Neutrophil (primary cell): ENCODE measurements around the gene CCNL2.

Source experiments
- H3K27ac ChIP-seq: fragments of 200-600 bp; sonication (generic); 2 replicates; pipeline ENCODE4 v1.5.1; 2016; ENCODE audit warnings: mild to moderate bottlenecking, moderate library complexity
- H3K27me3 ChIP-seq: fragments of 200-600 bp; sonication (generic); 2 replicates; pipeline ENCODE4 v1.6.0; 2016; ENCODE audit warnings: mild to moderate bottlenecking
- H3K36me3 ChIP-seq: fragments of 200-600 bp; sonication (generic); 2 replicates; pipeline ENCODE4 v1.5.1; 2017
- H3K4me1 ChIP-seq, 2 experiments: fragments of 200-600 bp in 1 of 2; sonication (generic) in 1 of 2; 1 replicate in 1 of 2; 2 replicates in 1 of 2; pipeline versions ENCODE4 v1.5.1 to v1.6.1; 2013 to 2016; ENCODE audit warnings: low read depth in 1 of 2, low read length in 1 of 2, mild to moderate bottlenecking in 1 of 2, moderate library complexity in 1 of 2; ENCODE audit not compliant: control insufficient read depth in 1 of 2, insufficient read depth in 1 of 2
- H3K4me3 ChIP-seq, 2 experiments: fragments of 200-600 bp in 1 of 2; sonication (generic) in 1 of 2; 1 replicate in 1 of 2; 2 replicates in 1 of 2; pipeline ENCODE4 v1.5.1; 2013 to 2016; ENCODE audit warnings: low read depth in 1 of 2, low read length in 1 of 2, mild to moderate bottlenecking in 1 of 2, moderate library complexity in 1 of 2
- H3K9me3 ChIP-seq: fragments of 200-600 bp; sonication (generic); 2 replicates; pipeline ENCODE4 v1.5.1; 2016
- TF ChIP-seq, protein P1 (sequence below): fragments of 200-600 bp; sonication (generic); IDR thresholded peaks from 2 replicates; pipeline ENCODE4 v1.5.1; 2016; ENCODE audit warnings: antibody characterized with exemption

The CCNL2 gene

GRCh38 chr1:1422465-1423244, 23.5 kb upstream of the CCNL2 start:
- Histone ChIP-seq H3K27ac (no peak overlapping the region), H3K27me3 (peaks cover 94% of the 10 kb centered on the region)

DNA sequence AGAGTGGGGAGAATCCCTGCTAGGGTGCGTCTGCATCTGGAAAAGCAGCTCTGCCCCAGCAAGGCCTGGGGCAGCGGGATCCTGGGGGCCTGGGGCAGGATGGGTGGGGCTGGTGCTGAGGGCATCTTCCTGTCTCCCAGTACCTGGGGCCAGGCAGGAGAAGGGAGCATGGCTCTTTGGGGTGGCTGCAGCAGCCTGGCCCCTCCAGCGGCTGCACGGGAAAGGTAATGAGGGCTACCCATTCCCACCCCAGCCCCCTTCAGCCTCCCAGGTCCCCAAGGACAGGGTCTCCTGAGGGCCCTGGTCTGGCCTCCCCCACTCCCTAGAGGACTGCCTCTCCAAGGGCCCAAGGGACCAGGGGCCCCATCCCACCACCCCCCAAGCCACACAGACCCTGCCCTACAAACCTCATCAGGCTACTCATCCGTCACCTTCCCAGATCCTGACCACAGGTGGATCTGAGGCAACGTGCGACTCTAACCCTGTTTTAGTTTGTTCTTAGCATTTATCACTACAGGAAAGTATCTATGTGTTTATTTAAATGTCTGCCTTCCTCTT, 22.9 kb upstream of the CCNL2 start:
- TF ChIP-seq, protein P1, sequence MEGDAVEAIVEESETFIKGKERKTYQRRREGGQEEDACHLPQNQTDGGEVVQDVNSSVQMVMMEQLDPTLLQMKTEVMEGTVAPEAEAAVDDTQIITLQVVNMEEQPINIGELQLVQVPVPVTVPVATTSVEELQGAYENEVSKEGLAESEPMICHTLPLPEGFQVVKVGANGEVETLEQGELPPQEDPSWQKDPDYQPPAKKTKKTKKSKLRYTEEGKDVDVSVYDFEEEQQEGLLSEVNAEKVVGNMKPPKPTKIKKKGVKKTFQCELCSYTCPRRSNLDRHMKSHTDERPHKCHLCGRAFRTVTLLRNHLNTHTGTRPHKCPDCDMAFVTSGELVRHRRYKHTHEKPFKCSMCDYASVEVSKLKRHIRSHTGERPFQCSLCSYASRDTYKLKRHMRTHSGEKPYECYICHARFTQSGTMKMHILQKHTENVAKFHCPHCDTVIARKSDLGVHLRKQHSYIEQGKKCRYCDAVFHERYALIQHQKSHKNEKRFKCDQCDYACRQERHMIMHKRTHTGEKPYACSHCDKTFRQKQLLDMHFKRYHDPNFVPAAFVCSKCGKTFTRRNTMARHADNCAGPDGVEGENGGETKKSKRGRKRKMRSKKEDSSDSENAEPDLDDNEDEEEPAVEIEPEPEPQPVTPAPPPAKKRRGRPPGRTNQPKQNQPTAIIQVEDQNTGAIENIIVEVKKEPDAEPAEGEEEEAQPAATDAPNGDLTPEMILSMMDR, result no peak
- Histone ChIP-seq H3K27ac (no peak overlapping the region), H3K9me3 (no peaks in the 10 kb centered on the region), H3K27me3 (peaks cover 91% of the 10 kb centered on the region), H3K4me3 (no peak overlapping the region), H3K36me3 (no peaks in the 10 kb centered on the region), H3K4me1 (no peaks in the 10 kb centered on the region)

More at GRCh38 chr1:1422465-1423244, 23.5 kb upstream of the CCNL2 start:
- no peak overlapping the region for H3K4me3 ChIP-seq
- H3K9me3 ChIP-seq, result no peaks in the 10 kb centered on the region
- TF ChIP-seq, protein P1, result no peak
- H3K4me1 ChIP-seq, result no peaks in the 10 kb centered on the region
- H3K36me3 ChIP-seq, result no peaks in the 10 kb centered on the region

- no peaks in the 10 kb centered on the region for H3K9me3 ChIP-seq
- H3K4me3 ChIP-seq, result no peak within 1 kb of the TSS
- no peak within 1 kb of the TSS for H3K27ac ChIP-seq
- no peaks in the 10 kb centered on the region for H3K4me1 ChIP-seq
- no peaks in the 10 kb centered on the region for H3K36me3 ChIP-seq
- peaks cover 88% of the 10 kb centered on the region for H3K27me3 ChIP-seq
- TF ChIP-seq, protein P1, result no peak
Measured at GRCh38 chr1:1421147-1421906, 22.2 kb upstream of the CCNL2 start, which contains the start of gene ANKRD65. Gene ANKRD65, minus strand, starts transcription at chr1:1421276. Its CDS starts 271 bp downstream, at chr1:1421005.

GRCh38 chr1:1420654-1421141, 21.6 kb upstream of the CCNL2 start:
- Histone ChIP-seq H3K36me3 (no peaks in the 10 kb centered on the region), H3K27ac (no peak overlapping the region), H3K9me3 (no peaks in the 10 kb centered on the region), H3K4me3 (no peak overlapping the region), H3K4me1 (no peaks in the 10 kb centered on the region), H3K27me3 (peaks cover 85% of the 10 kb centered on the region)
- TF ChIP-seq, protein P1, result no peak

DNA sequence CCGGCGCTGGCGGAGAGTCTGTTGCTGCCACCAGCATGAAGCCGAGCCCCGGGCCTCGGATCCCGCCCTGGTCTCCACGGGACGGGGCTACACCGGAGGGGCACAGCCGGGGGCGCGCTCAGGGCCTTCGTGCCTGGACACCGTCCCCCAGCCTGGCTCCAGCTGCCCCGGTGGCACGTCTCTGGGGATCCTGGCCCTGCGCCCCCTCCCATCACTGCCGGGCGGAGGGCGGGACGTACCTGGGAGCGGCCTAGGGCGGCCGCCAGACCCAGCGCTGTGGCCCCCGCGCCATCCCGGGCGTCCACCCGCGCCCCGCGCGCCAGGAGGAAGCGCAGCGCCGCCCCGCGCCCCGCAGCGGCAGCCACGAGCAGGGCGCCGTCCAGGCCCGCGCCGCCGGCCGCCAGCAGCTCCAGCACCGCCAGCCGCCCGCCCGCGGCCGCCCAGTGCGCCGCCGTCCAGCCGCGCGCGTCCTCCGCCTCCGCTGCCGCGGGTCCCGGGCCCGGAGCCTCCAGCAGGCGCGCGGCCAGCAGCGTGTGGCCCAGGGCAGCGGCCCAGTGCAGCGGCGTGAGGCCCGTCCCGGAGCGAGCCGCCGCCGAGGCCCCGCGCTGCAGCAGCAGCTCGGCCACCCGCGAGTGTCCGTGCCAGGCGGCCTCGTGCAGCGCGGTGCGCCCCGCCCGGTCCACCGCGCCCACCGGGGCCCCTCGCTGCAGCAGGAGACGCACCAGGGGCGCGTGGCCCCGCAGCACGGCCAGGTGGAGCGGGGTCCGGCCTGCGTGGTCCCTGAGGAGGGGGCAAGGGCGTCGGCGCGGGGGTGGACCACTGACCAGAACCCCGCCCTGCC, 20.9 kb upstream of the CCNL2 start:
- Histone ChIP-seq H3K4me1 (no peaks in the 10 kb centered on the region), H3K9me3 (no peaks in the 10 kb centered on the region), H3K4me3 (no peak overlapping the region), H3K36me3 (no peaks in the 10 kb centered on the region), H3K27ac (no peak overlapping the region), H3K27me3 (peaks cover 85% of the 10 kb centered on the region)
- TF ChIP-seq, protein P1, result no peak
